ENCODE data around the gene PXDN.
"Not testable (repeated sequence)": the region's sequence is repeated elsewhere in the genome, so short reads cannot be mapped to it uniquely, and the experiment has no call there.

PXDN gene

DNA sequence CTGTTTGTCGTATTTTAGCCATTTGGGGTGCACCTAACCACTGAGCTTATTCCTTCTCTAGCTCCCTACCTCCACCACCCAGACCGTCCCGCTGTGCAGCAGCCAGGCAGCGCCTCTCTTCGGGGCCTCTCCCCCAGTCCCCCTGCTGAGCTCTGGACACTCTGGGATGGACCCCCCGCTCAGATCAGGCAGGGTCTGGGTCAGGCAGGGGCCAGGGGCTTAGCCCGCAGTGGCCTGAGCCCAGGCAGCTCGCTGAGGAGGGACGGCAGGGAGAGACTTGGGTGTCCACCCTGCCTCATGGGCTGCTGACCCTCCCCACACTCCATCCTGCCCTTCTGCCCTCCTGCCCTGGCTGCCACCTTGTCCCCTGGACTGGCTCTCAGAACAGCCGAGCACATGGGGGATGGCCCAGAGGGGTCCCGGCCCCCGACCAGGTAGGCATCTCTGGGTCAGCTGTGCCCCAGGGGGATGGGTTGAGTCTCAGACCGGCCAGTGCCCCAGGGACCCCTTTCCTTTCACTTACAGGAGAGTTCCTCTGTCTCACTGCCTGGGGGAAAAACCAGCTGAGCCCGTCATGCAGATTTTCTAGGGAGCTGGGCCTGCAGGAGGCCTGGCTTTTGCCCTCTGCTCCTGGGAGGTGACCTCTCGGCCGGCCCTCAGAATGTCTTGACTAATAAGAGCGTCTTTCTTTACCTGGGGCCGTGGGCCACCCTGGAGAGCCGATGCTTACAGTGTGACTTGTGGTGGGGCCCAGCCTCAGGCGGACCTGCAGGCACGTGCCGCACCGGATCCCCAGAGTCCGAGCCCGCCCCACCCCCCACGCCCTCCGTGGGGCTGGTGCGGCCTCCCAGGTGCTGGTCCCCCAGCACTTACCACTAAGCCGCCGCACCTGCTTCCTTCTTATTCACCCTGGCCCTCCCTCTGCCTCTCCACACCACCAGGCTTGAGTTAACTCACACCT, 22.8 kb upstream of the PXDN start:
- TF ChIP-seq, protein P1, sequence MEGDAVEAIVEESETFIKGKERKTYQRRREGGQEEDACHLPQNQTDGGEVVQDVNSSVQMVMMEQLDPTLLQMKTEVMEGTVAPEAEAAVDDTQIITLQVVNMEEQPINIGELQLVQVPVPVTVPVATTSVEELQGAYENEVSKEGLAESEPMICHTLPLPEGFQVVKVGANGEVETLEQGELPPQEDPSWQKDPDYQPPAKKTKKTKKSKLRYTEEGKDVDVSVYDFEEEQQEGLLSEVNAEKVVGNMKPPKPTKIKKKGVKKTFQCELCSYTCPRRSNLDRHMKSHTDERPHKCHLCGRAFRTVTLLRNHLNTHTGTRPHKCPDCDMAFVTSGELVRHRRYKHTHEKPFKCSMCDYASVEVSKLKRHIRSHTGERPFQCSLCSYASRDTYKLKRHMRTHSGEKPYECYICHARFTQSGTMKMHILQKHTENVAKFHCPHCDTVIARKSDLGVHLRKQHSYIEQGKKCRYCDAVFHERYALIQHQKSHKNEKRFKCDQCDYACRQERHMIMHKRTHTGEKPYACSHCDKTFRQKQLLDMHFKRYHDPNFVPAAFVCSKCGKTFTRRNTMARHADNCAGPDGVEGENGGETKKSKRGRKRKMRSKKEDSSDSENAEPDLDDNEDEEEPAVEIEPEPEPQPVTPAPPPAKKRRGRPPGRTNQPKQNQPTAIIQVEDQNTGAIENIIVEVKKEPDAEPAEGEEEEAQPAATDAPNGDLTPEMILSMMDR (conservative IDR thresholded peaks at IDR 0.05), result no peak
- TF ChIP-seq ZFX (IDR thresholded peaks at IDR 0.05), result no peak

DNA sequence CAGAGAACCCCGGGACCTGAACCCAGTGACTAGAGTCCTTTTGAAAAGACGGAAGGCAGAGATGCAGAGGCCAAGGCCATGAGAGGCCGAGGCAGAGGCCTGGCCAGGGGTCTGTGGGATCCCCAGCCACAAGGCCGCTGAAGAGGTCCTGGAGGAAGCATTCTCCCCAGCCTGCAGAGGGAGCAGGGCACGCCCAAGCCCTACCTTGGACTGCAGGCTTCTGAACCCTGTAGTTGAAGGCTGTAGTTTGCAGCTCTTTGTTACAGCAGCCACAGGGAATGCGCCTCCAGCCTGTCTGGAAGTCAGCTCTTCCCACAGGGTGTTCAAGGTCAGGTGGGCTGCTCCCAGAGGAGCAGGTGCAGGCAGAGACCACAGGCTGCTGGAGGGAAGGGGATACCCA, 22.1 kb upstream of the PXDN start:
- TF ChIP-seq, protein P1 (conservative IDR thresholded peaks at IDR 0.05), result no peak
- no peak for TF ChIP-seq ZFX (IDR thresholded peaks at IDR 0.05)
- no peak overlapping the region for H3K27ac ChIP-seq

More for the DNA sequence above, 22.8 kb upstream of the PXDN start:
- H3K27ac ChIP-seq, result no peak overlapping the region

DNA sequence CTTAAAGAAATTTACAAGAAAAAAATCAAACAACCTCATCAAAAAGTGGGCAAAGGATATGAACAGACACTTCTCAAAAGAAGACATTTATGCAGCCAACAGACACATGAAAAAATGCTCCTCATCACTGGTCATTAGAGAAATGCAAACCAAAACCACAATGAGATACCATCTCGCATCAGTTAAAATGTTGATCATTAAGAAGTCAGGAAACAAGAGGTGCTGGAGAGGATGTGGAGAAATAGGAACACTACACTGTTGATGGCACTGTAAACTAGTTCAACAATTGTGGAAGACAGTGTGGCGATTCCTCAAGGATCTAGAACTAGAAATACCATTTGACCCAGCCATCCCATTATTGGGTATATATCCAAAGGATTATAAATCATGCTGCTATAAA, 20.9 kb upstream of the PXDN start:
- not testable (repeated sequence) for H3K27ac ChIP-seq

DNA sequence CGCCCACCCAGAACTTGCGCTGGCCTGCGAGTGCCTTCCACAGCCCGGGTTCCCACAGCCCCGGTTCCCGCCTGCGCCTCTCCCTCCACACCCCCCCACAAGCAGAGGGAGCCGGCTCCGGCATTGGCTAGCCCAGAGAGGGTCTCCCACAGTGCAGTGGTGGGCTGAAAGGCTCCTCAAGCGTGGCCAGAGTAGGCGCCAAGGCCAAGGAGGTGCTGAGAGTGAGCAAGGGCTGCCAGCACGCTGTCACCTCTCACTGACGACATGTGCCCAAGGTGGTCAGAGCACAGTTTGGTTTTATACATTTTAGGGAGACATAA, 15.3 kb upstream of the PXDN start:
- TF ChIP-seq, protein P1 (conservative IDR thresholded peaks at IDR 0.05), result no peak
- no peak for TF ChIP-seq ZFX (IDR thresholded peaks at IDR 0.05)
- no peak overlapping the region for H3K27ac ChIP-seq

DNA sequence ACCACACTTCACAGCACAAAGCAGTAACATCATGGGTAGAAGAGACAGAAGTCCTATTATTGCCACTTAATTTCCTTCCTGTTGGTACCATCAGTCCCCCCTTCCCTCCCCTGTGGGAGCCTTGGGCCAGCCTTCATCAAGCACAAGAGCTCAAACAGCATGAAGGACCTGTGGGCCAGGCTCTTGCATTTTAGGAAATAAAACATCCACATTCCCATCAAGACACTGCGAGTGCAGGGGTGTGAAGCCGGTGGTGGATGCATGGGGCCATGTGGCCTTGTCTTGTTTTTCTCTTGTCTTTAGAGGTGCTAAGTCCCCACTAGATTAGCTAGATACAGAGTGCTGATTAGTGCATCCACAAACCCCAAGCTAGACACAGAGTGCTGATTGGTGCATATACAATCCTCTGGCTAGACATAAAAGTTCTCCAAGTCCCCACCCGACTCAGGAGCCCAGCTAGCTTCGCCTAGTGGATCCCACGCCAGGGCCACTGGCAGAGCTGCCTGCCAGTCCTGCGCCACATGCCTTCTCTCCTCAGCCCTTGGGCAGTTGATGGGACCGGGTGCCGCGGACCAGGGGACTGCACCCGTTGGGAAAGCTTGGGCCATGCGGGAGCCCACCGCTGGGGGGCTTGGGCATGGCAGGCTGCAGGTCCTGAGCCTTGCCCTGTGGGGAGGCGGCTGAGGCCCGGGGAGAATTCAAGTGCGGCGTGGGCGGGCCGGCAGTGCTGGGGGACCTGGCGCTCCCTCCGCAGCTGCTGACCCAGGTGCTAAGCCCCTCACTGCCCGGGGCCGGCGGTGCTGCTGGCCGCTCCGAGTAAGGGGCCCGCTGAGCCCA, 14.7 kb upstream of the PXDN start:
- no peak overlapping the region for H3K27ac ChIP-seq

DNA sequence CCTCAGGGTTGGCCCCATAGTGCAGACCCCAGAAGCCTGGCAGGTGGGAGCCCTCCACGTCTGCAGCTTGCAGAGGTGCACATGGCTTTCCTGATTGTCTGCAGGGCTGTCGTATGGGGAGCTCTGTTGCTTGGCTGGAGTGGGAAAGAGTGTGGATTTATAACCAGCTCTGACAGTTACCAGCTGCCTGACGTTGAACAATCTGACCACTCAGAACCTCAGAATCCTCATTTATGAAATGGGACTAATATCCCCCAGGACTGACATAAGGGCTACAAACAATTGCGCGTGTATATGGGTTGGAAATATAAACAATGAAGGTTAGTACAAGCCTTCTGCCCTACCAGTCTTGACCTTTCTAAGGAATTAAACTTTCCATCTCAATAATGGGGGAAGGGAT, 13.9 kb upstream of the PXDN start:
- TF ChIP-seq, protein P1 (conservative IDR thresholded peaks at IDR 0.05), result no peak
- no peak for TF ChIP-seq ZFX (IDR thresholded peaks at IDR 0.05)
- no peak overlapping the region for H3K27ac ChIP-seq

More for the DNA sequence above, 14.7 kb upstream of the PXDN start:
- TF ChIP-seq, protein P1 (conservative IDR thresholded peaks at IDR 0.05), result no peak
- TF ChIP-seq ZFX (IDR thresholded peaks at IDR 0.05), result no peak

DNA sequence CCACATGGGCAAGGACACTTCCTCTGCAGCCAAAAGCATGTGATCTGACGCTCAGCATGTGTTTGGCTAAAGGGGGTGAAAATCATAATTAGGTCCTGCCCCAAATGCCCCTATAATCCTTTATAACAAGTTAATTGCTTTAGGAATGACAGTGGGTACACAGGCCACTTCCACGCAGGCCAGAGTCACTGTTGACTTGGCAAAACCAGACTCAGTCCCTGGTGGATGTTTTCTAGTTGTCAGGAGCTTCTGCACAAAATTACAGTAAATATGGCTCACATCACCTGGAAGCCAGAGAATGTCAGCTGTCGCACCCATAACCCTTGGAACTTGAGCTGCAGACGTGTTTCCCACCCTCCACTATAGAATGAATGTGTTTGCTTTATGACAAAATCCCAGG, 13.3 kb upstream of the PXDN start:
- TF ChIP-seq, protein P1 (conservative IDR thresholded peaks at IDR 0.05), result no peak
- TF ChIP-seq ZFX (IDR thresholded peaks at IDR 0.05), result no peak
- no peak overlapping the region for H3K27ac ChIP-seq

DNA sequence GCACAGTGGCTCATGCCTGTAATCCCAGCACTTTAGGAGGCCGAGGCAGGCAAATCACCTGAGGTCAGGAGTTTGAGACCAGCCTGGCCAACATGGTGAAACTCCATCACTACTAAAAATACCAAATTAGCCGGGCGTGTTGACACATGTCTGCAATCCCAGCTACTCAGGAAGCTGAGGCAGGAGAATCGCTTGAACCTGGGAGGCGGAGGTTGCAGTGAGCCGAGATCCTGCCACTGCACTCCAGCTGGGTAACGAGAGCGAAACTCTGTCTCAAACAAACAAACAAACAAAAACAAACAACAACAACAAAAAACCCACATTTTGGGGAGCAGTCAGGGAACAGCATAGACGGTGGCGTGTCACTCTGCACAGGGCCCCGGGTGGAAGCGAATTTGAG, 12.8 kb upstream of the PXDN start:
- H3K27ac ChIP-seq, result not testable (repeated sequence)

All from C4-2B (cell line).